ENCODE results near the gene MCM9. TPM values are rescaled to one million over a fixed set of nuclear protein-coding genes. Genes with fewer than 3 reads are reported as not detected.
"Not testable (repeated sequence)": the region's sequence is repeated elsewhere in the genome, so short reads cannot be mapped to it uniquely, and the experiment has no call there.

Gene MCM9
- polyA plus RNA-seq, 3 donors, result 9.4 to 11.9 (median 9.8) TPM

GRCh38 chr6:118800394-118801071, 134.4 kb downstream of the MCM9 start:
- Histone ChIP-seq H3K27ac (ENCODE audit: low read depth in 1 of 2, low read length in 2 of 2) (no peak overlapping the region), H3K9me3 (replicated peaks in 1 of 2; ENCODE audit: control insufficient read depth in 1 of 2, insufficient read depth in 1 of 2, low read length in 2 of 2) (no peaks in the 10 kb centered on the region), H4K20me1 (ENCODE audit: insufficient read depth, low read length) (no peaks in the 10 kb centered on the region), H2AFZ (ENCODE audit: insufficient read depth, low read depth, low read length, poor library complexity, severe bottlenecking) (peak overlapping the region; percentile 43), H3K27me3 (ENCODE audit: control insufficient read depth in 2 of 2, insufficient read depth in 2 of 2, low read length in 2 of 2) (no peaks in the 10 kb centered on the region), H3K9ac (ENCODE audit: insufficient read depth, low read length, poor library complexity, severe bottlenecking) (no peak overlapping the region), H3K79me2 (ENCODE audit: insufficient read depth, low read length) (no peaks in the 10 kb centered on the region), H3K4me1 (ENCODE audit: control insufficient read depth in 1 of 2, insufficient read depth in 2 of 2, low read length in 2 of 2) (peaks cover 3 to 8% of the 10 kb centered on the region in 2 donors), H3K36me3 (replicated peaks in 1 of 2; ENCODE audit: control insufficient read depth in 1 of 2, insufficient read depth in 2 of 2, low read length in 2 of 2) (no peaks in the 10 kb centered on the region), H3K4me2 (replicated peaks; ENCODE audit: extremely low read depth, low read length, poor library complexity, severe bottlenecking) (peak overlapping the region; percentile 32), H3K4me3 (replicated peaks in 1 of 3; ENCODE audit: low read depth in 2 of 3, low read length in 3 of 3) (no peak overlapping the region)
- Mint-ChIP-seq H3K27ac (no peak overlapping the region), H3K27me3 (ENCODE audit: low read depth in 3 of 3) (peaks cover 0 to 2% (median 1%) of the 10 kb centered on the region in 3 donors), H3K9me3 (peaks cover 0 to 5% (median 0%) of the 10 kb centered on the region in 7 donors), H3K4me3 (peak overlapping the region in 1 of 2 donors; percentile 35), H3K4me1 (peaks cover 10% of the 10 kb centered on the region), H3K36me3 (peaks cover 2 to 3% of the 10 kb centered on the region in 2 donors)
- WGBS (ENCODE audit: insufficient coverage), result 36% methylated on average over 9 of the region's 17 CpGs
- DNase-seq, result peak; percentile 65 to 76 (median 72)
- intact Hi-C loops (cut with micrococcal nuclease), result loop anchor here in 1 of 2 donors (10.0 kb wide), 1 partner anchor 94 kb away; the partner anchor contains the start of gene ASF1A
- peak; percentile 94 for TF ChIP-seq CTCF (IDR thresholded peaks at IDR 0.05)

- Histone ChIP-seq H3K79me2 (ENCODE audit: insufficient read depth, low read length) (no peaks in the 10 kb centered on the region), H3K9me3 (replicated peaks in 1 of 2; ENCODE audit: control insufficient read depth in 1 of 2, insufficient read depth in 1 of 2, low read length in 2 of 2) (no peaks in the 10 kb centered on the region), H3K27me3 (ENCODE audit: control insufficient read depth in 2 of 2, insufficient read depth in 2 of 2, low read length in 2 of 2) (no peaks in the 10 kb centered on the region), H2AFZ (ENCODE audit: insufficient read depth, low read depth, low read length, poor library complexity, severe bottlenecking) (no peak overlapping the region), H4K20me1 (ENCODE audit: insufficient read depth, low read length) (no peaks in the 10 kb centered on the region), H3K27ac (ENCODE audit: low read depth in 1 of 2, low read length in 2 of 2) (no peak overlapping the region), H3K36me3 (replicated peaks in 1 of 2; ENCODE audit: control insufficient read depth in 1 of 2, insufficient read depth in 2 of 2, low read length in 2 of 2) (no peaks in the 10 kb centered on the region), H3K4me2 (replicated peaks; ENCODE audit: extremely low read depth, low read length, poor library complexity, severe bottlenecking) (no peak overlapping the region), H3K4me1 (ENCODE audit: control insufficient read depth in 1 of 2, insufficient read depth in 2 of 2, low read length in 2 of 2) (peaks cover 3 to 8% of the 10 kb centered on the region in 2 donors), H3K9ac (ENCODE audit: insufficient read depth, low read length, poor library complexity, severe bottlenecking) (no peak overlapping the region), H3K4me3 (replicated peaks in 1 of 3; ENCODE audit: low read depth in 2 of 3, low read length in 3 of 3) (no peak overlapping the region)
- Mint-ChIP-seq H3K4me3 (no peak overlapping the region), H3K36me3 (peaks cover 2 to 3% of the 10 kb centered on the region in 2 donors), H3K4me1 (peaks cover 10% of the 10 kb centered on the region), H3K27ac (no peak overlapping the region), H3K9me3 (peaks cover 0 to 5% (median 0%) of the 10 kb centered on the region in 7 donors), H3K27me3 (ENCODE audit: low read depth in 3 of 3) (peaks cover 0 to 2% (median 1%) of the 10 kb centered on the region in 3 donors)
- WGBS (ENCODE audit: insufficient coverage), result 100% methylated on average over 1 of the region's 4 CpGs
- no peak for TF ChIP-seq CTCF (IDR thresholded peaks at IDR 0.05)
- DNase-seq, result no peak
- intact Hi-C loops (cut with micrococcal nuclease), result loop anchor here in 1 of 2 donors (10.0 kb wide), 1 partner anchor 95 kb away; the partner anchor contains the start of gene ASF1A
Measured at GRCh38 chr6:118799826-118800225, 135.1 kb downstream of the MCM9 start.

- H3K27me3 Mint-ChIP-seq (ENCODE audit: low read depth in 3 of 3); H3K27ac ChIP-seq (ENCODE audit: low read depth in 1 of 2, low read length in 2 of 2); H3K36me3 ChIP-seq (replicated peaks in 1 of 2; ENCODE audit: control insufficient read depth in 1 of 2, insufficient read depth in 2 of 2, low read length in 2 of 2); H3K9me3 Mint-ChIP-seq; H3K4me3 ChIP-seq (replicated peaks in 1 of 3; ENCODE audit: low read depth in 2 of 3, low read length in 3 of 3); H3K79me2 ChIP-seq (ENCODE audit: insufficient read depth, low read length); H3K27me3 ChIP-seq (ENCODE audit: control insufficient read depth in 2 of 2, insufficient read depth in 2 of 2, low read length in 2 of 2); H2AFZ ChIP-seq (ENCODE audit: insufficient read depth, low read depth, low read length, poor library complexity, severe bottlenecking); intact Hi-C loops (cut with micrococcal nuclease); H3K4me1 ChIP-seq (ENCODE audit: control insufficient read depth in 1 of 2, insufficient read depth in 2 of 2, low read length in 2 of 2); H3K36me3 Mint-ChIP-seq; DNase-seq; H3K9ac ChIP-seq (ENCODE audit: insufficient read depth, low read length, poor library complexity, severe bottlenecking); H3K9me3 ChIP-seq (replicated peaks in 1 of 2; ENCODE audit: control insufficient read depth in 1 of 2, insufficient read depth in 1 of 2, low read length in 2 of 2); H3K4me3 Mint-ChIP-seq; H4K20me1 ChIP-seq (ENCODE audit: insufficient read depth, low read length); H3K4me2 ChIP-seq (replicated peaks; ENCODE audit: extremely low read depth, low read length, poor library complexity, severe bottlenecking); H3K27ac Mint-ChIP-seq: not testable (repeated sequence)
- 83% methylated on average over 8 of the region's 9 CpGs for WGBS (ENCODE audit: insufficient coverage)
- H3K4me1 Mint-ChIP-seq, result peaks cover 10% of the 10 kb centered on the region
Measured at GRCh38 chr6:118796548-118796947, 138.4 kb downstream of the MCM9 start.

All from CD14-positive monocyte (primary cell).